CD4-positive, alpha-beta T cell treated with Interleukin-21 for 1 hour (primary cell): ENCODE measurements around the gene AP2B1.
"Not testable (repeated sequence)": the region's sequence is repeated elsewhere in the genome, so short reads cannot be mapped to it uniquely, and the experiment has no call there.

Experiments used
- DNase-seq: peaks from one replicate; pipeline ENCODE4 v3.0.0-alpha.2; 2020

AP2B1 gene

GRCh38 chr17:35578197-35578928 lies 8.8 kb upstream of the AP2B1 start, which contains the start of gene PEX12:
PEX12 (minus strand) TSS chr17:35578571; CDS start chr17:35578021, 550 bp downstream.
- DNase-seq, result peak; percentile 93

GRCh38 chr17:35578929-35579432 lies 8.1 kb upstream of the AP2B1 start:
- DNase-seq, result peak; percentile 7

- DNase-seq, result no peak
These were observed 3.1 kb upstream of the AP2B1 start for GRCh38 chr17:35584061-35584460.

DNA sequence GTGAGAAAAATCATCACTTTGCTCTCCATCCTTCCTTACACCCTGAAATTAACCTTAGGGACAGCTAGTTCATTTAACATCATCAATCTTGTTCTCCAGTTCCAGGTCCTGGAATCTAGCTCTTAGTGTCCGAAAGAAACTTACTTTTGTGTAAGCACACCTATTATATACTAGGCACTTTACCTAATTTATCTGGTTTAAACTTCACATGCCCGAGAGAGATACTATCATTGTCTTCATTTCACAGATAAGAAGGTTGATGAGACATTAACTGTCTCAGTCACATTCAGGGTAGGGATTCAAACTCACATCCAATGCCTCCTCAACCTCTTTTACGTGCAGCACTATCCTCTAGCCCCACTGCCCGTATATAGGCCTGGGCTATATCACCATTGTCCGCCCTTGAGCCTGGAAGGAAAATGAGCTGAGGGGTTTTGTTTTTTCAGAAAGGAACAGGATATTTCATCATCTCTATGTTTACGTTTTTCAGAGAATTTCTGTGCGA lies 501 bp upstream of the AP2B1 start:
- DNase-seq, result no peak

GRCh38 chr17:35588196-35588920 lies 1.2 kb downstream of the AP2B1 start:
- DNase-seq, result peak; percentile 19

DNA sequence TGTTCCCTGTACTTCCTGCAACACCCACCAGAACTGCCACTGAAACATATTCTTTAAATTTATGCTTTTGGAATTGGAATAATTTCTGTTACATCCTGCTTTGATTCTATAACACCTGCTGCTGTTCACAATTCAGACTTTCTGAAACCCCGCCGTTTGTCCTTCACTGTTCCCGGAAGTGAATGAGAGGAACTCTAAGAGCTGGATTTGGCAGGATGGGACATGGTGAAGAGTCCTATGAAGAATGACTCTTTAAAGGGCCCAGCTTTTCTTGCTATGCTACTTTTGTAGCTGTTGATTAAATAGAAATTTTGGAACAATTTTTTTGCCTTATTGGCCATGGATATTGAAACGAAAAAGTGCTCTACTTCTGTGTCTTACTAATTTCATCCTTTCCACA lies 8.9 kb downstream of the AP2B1 start:
- no peak for DNase-seq

GRCh38 chr17:35596530-35597233 lies 9.6 kb downstream of the AP2B1 start:
- no peak for DNase-seq

- no peak for DNase-seq
These were observed 10.5 kb downstream of the AP2B1 start for GRCh38 chr17:35597604-35598003.

DNA sequence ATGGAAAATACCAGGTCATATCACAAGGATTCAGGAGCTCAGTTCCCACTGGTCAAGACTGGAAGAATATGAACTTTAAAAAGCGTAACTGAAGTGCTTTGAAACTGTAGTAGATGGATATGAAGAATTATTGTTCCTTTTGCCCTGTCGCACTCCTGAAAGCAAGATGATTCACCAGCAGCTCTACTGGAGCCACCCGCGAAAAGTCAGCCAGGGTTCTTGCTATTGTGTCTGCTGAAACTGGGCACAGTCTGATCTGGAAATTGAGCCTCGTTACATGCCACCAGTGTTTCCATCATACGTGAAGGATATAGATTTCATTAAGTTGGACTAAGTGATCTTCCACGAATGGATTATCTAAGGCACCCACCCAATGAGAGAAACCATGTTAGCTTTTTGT lies 16.6 kb downstream of the AP2B1 start:
- no peak for DNase-seq

GRCh38 chr17:35605678-35606077 lies 18.6 kb downstream of the AP2B1 start:
- DNase-seq, result no peak

DNA sequence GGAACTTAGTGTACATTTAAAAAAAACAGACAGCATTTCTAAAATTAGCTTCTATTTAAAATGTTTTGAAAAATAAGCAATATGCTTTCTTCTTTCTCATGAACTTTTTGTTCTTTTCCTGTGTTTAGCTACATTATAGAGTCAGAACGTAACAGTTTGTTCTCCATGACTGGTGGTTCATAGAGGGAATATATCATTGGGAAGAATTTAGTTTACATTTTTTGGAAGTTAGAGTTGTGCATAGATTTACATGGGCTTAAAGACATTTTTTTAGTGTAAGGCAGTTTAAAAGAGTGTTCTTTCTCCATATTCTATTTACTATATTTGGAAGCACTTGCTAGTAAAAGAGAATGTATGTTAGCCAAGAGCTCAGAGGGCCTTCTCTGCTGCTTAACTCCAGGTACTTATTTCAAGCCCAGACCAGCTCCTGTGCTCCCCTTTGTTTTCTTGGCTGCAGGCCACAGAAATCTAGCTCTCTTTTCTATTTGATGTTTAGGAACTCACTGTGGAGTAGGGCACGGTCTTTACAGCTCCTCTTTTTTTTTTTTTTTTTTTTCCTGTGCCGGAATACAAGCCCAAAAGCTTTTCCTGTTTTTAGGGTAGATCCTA lies 20.2 kb downstream of the AP2B1 start:
- DNase-seq, result no peak

DNA sequence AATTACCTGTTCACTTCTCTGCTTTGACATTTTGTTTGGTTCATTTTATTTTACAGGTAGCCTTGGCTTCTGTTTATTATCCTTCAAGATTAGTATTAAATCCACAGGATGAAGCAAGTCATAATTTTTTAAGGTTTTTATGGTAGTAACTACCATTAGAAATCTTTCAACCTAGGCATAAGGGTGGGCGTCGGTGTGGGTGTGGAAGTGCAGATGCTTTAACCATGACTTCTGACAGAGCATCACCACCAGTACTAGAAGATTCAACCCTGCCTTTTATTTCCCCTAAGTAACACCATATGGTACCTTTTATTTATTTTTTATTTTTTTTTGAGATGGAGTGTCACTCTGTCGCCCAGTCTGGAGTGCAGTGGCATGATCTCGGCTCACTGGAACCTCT lies 22.7 kb downstream of the AP2B1 start:
- no peak for DNase-seq

GRCh38 chr17:35610746-35611145 lies 23.6 kb downstream of the AP2B1 start:
- DNase-seq, result not testable (repeated sequence)

DNA sequence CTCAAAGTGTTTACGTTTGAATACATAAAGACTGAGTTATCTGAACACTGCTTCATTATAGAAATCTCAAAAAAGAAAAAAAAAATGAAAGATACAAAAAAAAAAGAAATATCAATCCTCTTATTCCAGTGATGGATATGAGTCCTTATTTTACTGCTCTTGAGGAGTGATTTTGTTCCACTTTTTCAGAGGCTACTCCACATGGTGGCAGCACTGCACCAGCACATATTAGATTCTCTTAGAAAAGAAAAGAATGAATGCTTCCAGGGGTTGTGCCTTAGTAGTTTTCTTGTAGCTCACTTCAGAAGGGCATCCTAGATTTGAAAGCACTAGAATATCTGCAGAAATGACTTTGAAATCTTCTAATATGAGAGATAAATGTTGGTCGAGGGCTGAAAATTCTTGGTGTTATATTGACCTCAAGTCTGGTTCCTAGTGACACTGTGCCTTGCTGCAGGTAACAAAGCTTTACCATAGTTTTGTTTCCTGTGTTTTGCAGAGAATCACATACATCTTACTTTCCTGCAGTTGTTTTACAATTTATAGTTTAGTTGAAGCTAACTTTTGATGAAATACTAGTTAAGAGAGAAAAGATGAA lies 25.9 kb downstream of the AP2B1 start:
- peak; percentile 43 for DNase-seq

- DNase-seq, result no peak
These were observed 27.7 kb downstream of the AP2B1 start for GRCh38 chr17:35614810-35615209.

DNA sequence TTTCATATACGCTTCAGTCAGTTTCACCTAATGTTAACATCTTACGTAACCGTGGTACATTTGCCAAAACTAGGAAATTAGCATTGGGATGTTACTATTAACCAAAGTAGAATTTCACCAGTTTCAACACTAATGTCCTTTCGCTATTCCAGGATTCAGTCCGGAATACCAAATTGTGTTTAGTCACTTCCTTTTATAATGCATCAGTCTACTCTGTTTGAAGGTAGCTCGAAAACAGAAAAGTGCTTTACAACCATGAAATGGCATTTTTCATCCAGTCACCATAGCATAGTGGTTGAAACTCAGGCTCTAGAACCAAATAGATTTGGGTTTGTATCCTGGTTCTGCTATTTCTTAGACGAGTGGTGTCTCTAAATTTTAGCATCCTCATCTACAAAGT lies 29.4 kb downstream of the AP2B1 start:
- DNase-seq, result no peak

- DNase-seq, result no peak
These were observed 30.4 kb downstream of the AP2B1 start for GRCh38 chr17:35617505-35617904.

DNA sequence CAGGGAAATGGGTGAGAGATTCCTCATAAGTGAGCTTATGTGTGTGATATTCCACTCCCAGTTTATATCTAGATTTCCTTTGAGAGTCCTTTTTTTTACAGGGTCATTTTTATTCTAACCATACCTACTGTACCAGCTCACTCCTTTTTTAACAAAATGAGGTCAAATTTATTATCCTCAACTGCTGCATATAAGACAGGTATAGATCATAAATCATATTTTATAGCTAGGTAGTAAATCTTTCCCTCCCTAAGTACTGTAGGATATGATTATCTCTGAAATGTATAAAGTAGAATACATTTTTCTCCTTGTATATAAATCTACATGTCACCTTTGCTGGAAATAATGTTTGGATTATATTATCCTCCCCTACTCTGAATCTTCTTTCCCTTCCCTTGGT lies 31.5 kb downstream of the AP2B1 start:
- DNase-seq, result no peak

- DNase-seq, result no peak
These were observed 34.6 kb downstream of the AP2B1 start for GRCh38 chr17:35621768-35622167.

GRCh38 chr17:35627417-35627816 lies 40.3 kb downstream of the AP2B1 start:
- no peak for DNase-seq

DNA sequence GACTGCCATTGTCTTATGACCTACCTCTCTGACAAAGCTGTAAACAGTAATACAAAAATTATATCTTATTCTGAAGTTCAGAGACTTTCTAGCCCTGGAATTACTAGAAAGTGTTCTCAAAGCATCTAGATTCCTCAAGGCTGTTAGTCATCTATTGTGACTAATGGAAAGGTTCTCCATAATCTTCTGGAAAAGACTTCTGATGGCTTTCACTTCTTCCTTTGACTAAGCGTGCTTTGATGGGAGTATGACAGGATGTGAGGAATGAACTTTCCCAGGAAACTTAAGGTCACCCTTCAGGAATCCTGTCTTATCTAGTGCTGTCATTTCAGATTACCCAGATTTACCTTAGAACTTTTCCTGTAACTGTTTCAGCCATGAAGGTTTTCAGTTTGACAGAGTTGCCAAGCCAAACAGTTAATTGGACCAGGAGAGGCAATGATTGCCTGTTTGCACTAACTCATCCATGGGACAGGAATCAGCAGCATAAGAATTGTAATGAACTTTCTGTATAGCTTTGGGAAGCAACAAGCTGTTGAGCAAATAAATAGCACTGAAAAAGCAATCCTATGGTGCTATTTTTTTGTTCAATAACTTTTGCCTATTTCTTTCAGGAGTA lies 43.5 kb downstream of the AP2B1 start:
- DNase-seq, result no peak

DNA sequence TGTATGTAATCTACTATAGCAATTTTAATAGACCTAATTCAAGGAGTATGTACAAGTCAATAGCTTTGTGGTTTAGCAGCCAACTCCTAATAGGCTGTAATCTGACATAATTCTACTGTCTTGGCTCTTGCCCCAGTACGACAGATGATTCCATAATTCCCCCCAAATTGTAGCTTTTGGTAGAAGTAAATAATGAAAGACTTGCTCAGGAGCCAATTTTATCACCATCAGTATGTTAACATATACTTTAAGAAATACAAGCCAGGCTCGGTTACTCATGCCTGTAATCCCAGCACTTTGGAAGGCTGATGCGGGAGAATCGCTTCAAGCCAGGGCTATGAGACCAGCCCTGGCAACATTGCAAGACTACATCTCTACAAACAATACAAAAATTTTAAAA lies 53.9 kb downstream of the AP2B1 start:
- no peak for DNase-seq
